T-helper 2 cell treated with Interferon-gamma antibody and Interleukin-4, amounts not matched to agents 5 μg/mL and 100 μg/mL, for 36 hours (primary cell): ENCODE results near the gene PC.
"Not testable (repeated sequence)": the region's sequence is repeated elsewhere in the genome, so short reads cannot be mapped to it uniquely, and the experiment has no call there.

Source experiments
- DNase-seq: peaks from one replicate; pipeline ENCODE4 v3.0.0; 2021; ENCODE audit warnings: low spot score
- H3K27ac Mint-ChIP-seq: one replicate; pipeline ENCODE4 v1.8.0; 2021; ENCODE audit warnings: mild to moderate bottlenecking, mixed read lengths
- H3K27me3 Mint-ChIP-seq: one replicate; pipeline ENCODE4 v1.8.0; 2021; ENCODE audit warnings: low read depth, mixed read lengths
- H3K36me3 Mint-ChIP-seq: one replicate; pipeline ENCODE4 v1.8.0; 2021; ENCODE audit warnings: low read depth, mixed read lengths
- H3K4me1 Mint-ChIP-seq: one replicate; pipeline ENCODE4 v1.8.0; 2021; ENCODE audit warnings: low read depth, mixed read lengths
- H3K4me3 Mint-ChIP-seq: one replicate; pipeline ENCODE4 v1.8.0; 2022; ENCODE audit warnings: mild to moderate bottlenecking, moderate library complexity, mixed read lengths
- H3K9me3 Mint-ChIP-seq: one replicate; pipeline ENCODE4 v1.8.0; 2021; ENCODE audit warnings: mixed read lengths

Gene PC

GRCh38 chr11:66971488-66971887, 13.3 kb upstream of the PC start:
- H3K36me3 Mint-ChIP-seq, result no peaks in the 10 kb centered on the region
- H3K4me3 Mint-ChIP-seq, result no peak overlapping the region
- H3K9me3 Mint-ChIP-seq, result no peaks in the 10 kb centered on the region
- H3K27ac Mint-ChIP-seq, result no peak overlapping the region
- DNase-seq, result no peak
- peaks cover 13% of the 10 kb centered on the region for H3K4me1 Mint-ChIP-seq
- no peaks in the 10 kb centered on the region for H3K27me3 Mint-ChIP-seq

GRCh38 chr11:66970807-66971442, 12.7 kb upstream of the PC start:
- Mint-ChIP-seq H3K4me3 (no peak overlapping the region), H3K27me3 (peaks cover 2% of the 10 kb centered on the region), H3K4me1 (peaks cover 16% of the 10 kb centered on the region), H3K27ac (no peak overlapping the region), H3K36me3 (no peaks in the 10 kb centered on the region), H3K9me3 (no peaks in the 10 kb centered on the region)
- peak; percentile 65 for DNase-seq

DNA sequence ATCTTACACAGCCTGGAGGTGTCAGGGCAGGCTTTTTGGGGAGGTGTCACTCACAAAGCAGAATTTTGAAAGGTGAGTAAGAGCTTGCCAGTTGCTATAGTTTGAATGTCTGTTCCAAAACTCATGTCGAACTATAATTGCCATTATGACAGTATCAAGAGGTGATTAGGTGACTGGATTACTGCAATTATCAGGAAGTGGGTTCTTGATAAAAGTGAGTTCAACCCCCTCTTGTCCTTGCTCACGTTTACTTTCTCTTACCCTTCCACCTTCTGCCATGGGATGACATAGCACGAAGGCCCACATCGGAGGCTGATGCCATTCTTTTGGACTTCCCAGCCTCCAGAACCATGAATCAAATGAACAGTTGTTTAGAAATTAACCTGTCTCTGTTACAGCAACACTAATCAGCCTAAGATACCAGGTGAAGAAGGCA, 12.2 kb upstream of the PC start:
- H3K4me3 Mint-ChIP-seq, result no peak overlapping the region
- H3K27ac Mint-ChIP-seq, result no peak overlapping the region
- H3K4me1 Mint-ChIP-seq, result peaks cover 17% of the 10 kb centered on the region
- no peak for DNase-seq
- H3K9me3 Mint-ChIP-seq, result no peaks in the 10 kb centered on the region
- peaks cover 3% of the 10 kb centered on the region for H3K27me3 Mint-ChIP-seq
- no peaks in the 10 kb centered on the region for H3K36me3 Mint-ChIP-seq

GRCh38 chr11:66969584-66970225, 11.5 kb upstream of the PC start:
- no peak overlapping the region for H3K27ac Mint-ChIP-seq
- no peaks in the 10 kb centered on the region for H3K9me3 Mint-ChIP-seq
- peaks cover 3% of the 10 kb centered on the region for H3K27me3 Mint-ChIP-seq
- no peak for DNase-seq
- H3K36me3 Mint-ChIP-seq, result no peaks in the 10 kb centered on the region
- H3K4me3 Mint-ChIP-seq, result no peak overlapping the region
- H3K4me1 Mint-ChIP-seq, result peaks cover 17% of the 10 kb centered on the region

DNA sequence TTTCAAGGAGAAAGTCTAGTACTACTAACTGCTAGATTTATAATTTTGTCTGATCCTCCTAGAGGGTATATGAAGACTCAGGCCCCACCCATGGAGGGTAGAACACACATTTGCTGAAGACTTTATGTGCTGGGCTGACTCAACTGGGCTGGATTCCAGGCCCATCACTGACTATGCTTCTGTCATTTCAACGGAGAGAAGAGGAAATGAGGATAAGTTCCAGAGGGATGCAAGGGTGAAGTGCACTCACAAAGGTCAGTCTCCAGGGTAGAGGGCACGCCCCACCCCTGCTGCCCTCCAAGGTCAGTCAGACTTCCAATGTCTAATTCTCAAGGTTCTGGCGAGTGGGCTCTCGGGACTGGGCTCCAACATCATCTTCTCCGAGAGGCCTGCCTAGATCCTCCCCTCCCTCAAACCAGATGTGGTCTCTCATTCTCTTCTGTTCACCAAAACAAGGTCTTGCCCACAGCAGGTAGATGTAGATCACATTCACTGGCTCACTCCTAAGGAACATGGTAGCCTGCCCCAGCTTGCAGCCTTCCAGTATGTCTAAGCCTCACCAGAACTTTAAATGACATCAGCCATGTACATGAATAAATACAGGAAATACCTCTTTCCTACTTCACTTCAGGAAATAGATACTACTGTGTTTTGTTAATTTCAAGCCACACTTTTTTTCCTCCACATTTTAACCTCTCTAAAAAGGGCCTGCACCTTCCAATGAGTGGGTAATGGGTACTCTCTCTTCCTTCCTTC, 9.7 kb upstream of the PC start:
- DNase-seq, result no peak
- no peak overlapping the region for H3K4me3 Mint-ChIP-seq
- no peaks in the 10 kb centered on the region for H3K9me3 Mint-ChIP-seq
- H3K4me1 Mint-ChIP-seq, result peaks cover 17% of the 10 kb centered on the region
- no peaks in the 10 kb centered on the region for H3K36me3 Mint-ChIP-seq
- no peak overlapping the region for H3K27ac Mint-ChIP-seq
- H3K27me3 Mint-ChIP-seq, result peaks cover 3% of the 10 kb centered on the region

GRCh38 chr11:66966351-66966750, 8.2 kb upstream of the PC start:
- no peaks in the 10 kb centered on the region for H3K36me3 Mint-ChIP-seq
- H3K4me1 Mint-ChIP-seq, result peaks cover 17% of the 10 kb centered on the region
- peaks cover 3% of the 10 kb centered on the region for H3K27me3 Mint-ChIP-seq
- no peak for DNase-seq
- no peak overlapping the region for H3K4me3 Mint-ChIP-seq
- no peaks in the 10 kb centered on the region for H3K9me3 Mint-ChIP-seq
- no peak overlapping the region for H3K27ac Mint-ChIP-seq

DNA sequence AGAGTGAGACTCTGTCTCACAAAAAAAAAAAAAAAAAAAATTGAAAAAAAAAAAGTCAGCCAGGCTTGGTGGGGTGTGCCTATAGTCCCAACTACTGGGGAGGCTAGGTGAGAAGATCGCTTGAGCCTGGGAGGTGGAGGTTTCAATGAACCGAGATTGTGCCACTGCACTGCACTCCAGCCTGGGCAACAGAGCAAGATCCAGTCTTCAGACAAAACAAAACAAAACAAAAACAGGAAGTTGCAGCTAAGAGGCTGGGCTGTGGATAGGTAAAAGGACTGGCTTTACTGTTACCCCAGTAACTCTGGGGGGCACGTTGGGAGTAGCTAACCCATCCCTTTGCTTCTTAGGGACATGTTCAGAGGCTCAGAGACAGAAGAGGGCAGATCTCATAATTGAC, 6.3 kb upstream of the PC start:
- H3K27me3 Mint-ChIP-seq, result peaks cover 3% of the 10 kb centered on the region
- peaks cover 11% of the 10 kb centered on the region for H3K4me1 Mint-ChIP-seq
- no peaks in the 10 kb centered on the region for H3K36me3 Mint-ChIP-seq
- no peak overlapping the region for H3K4me3 Mint-ChIP-seq
- no peak overlapping the region for H3K27ac Mint-ChIP-seq
- DNase-seq, result no peak
- no peaks in the 10 kb centered on the region for H3K9me3 Mint-ChIP-seq

DNA sequence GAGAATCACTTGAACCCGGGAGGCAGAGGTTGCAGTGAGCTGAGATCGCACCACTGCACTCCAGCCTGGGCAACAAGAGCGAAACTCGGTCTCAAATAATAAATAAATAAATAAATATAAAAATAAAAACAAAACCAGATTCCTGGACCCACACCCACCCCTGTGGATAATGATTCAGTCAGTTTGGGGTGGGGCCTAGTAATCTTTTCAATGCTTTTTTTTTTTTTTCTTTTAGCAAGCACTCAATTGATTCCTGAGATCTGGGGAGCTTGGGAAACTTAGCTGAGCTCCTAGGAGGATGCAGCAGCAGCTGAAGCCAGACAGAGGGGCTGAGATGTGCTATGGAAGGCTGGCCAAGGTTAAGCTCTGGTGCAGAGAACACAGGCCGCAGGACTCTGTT, 4.6 kb upstream of the PC start:
- Mint-ChIP-seq H3K27me3 (peaks cover 3% of the 10 kb centered on the region), H3K4me1 (peaks cover 12% of the 10 kb centered on the region), H3K9me3 (no peaks in the 10 kb centered on the region), H3K36me3 (no peaks in the 10 kb centered on the region), H3K4me3 (no peak overlapping the region), H3K27ac (no peak overlapping the region)
- DNase-seq, result no peak

DNA sequence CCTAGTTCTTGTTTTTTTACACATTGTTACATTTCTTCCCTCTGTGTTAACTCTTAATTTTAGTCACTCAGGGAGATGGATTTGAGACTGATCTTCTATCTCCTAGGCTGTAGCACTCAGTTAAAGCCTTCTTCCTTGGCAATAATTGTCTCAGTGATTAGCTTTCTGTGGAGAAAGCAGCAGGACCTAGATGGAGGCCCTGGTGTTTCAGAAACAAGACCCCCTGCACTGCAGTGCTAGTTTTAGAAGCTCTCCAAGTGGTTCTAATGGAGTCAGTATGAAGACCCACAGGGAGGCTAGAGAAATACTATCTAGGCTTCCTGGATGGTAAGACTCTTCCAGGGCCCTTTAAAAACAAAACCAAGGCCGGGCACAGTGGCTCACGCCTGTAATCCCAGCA, 4.1 kb upstream of the PC start:
- H3K27ac Mint-ChIP-seq, result no peak overlapping the region
- no peaks in the 10 kb centered on the region for H3K36me3 Mint-ChIP-seq
- H3K27me3 Mint-ChIP-seq, result peaks cover 3% of the 10 kb centered on the region
- no peak overlapping the region for H3K4me3 Mint-ChIP-seq
- DNase-seq, result no peak
- H3K9me3 Mint-ChIP-seq, result no peaks in the 10 kb centered on the region
- peaks cover 14% of the 10 kb centered on the region for H3K4me1 Mint-ChIP-seq

- H3K27ac Mint-ChIP-seq, H3K36me3 Mint-ChIP-seq, H3K27me3 Mint-ChIP-seq, DNase-seq, H3K4me3 Mint-ChIP-seq, H3K9me3 Mint-ChIP-seq: not testable (repeated sequence)
- H3K4me1 Mint-ChIP-seq, result peaks cover 16% of the 10 kb centered on the region
These were observed 3.6 kb upstream of the PC start for GRCh38 chr11:66961691-66962213.

DNA sequence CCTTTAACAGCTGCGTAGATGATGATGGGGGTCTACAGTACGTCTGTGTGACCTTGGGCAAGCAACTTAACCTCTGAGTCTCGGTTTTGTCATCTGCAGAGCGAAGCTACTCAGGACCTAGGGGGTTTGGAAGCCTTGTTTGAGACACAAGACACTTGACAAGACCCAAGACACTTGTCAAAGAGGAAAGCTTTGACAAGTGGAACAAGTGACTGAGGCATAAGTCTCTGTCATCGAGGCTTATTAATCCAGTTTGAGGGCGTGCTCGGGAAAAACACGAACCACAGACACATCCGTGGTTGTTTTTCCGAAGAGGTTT, 732 bp upstream of the PC start:
- Mint-ChIP-seq H3K9me3 (no peaks in the 10 kb centered on the region), H3K4me3 (peak overlapping the region; percentile 85), H3K36me3 (no peaks in the 10 kb centered on the region), H3K27ac (peak overlapping the region; percentile 93), H3K4me1 (peaks cover 17% of the 10 kb centered on the region), H3K27me3 (no peaks in the 10 kb centered on the region)
- DNase-seq, result no peak

GRCh38 chr11:66957971-66958231, 282 bp downstream of the PC start:
- Mint-ChIP-seq H3K27ac (peak overlapping the region; percentile 93), H3K9me3 (no peaks in the 10 kb centered on the region), H3K4me3 (peak overlapping the region; percentile 85)

DNA sequence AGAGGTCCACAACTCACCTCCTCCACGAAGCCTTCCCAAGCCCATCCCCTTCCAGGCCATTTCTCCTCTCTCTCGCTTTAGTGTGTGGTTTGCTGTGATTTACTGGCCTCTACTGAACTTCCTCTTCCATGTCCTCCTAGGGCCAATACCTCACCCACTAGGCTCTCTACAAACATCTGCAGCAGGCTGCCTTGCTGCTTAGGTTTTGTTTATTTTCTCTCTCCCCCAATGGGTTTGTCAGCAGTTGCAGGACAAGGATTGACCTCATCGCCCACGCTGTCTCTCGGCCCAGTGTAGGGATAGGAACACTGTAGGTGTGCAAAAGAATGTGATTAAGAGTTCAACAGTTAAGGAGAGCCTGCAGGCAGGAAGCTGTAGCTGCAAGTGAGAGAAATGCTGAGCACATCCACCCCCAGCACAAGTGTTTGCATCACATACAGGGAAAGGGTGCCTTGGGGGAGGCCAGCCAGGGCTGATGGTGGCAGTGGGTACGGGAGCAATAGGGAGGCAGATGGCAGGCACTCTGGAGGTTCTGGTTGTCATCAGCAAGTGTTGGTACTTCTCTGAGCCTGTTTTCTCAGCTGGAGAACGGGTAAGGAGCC, 1.4 kb downstream of the PC start:
- no peaks in the 10 kb centered on the region for H3K9me3 Mint-ChIP-seq
- H3K27me3 Mint-ChIP-seq, result no peaks in the 10 kb centered on the region
- H3K27ac Mint-ChIP-seq, result no peak overlapping the region
- H3K4me1 Mint-ChIP-seq, result peaks cover 17% of the 10 kb centered on the region
- DNase-seq, result no peak
- H3K4me3 Mint-ChIP-seq, result peak overlapping the region; percentile 68
- H3K36me3 Mint-ChIP-seq, result no peaks in the 10 kb centered on the region

More at GRCh38 chr11:66957971-66958231, 282 bp downstream of the PC start:
- no peaks in the 10 kb centered on the region for H3K27me3 Mint-ChIP-seq
- no peak for DNase-seq
- H3K36me3 Mint-ChIP-seq, result no peaks in the 10 kb centered on the region
- H3K4me1 Mint-ChIP-seq, result peaks cover 17% of the 10 kb centered on the region

DNA sequence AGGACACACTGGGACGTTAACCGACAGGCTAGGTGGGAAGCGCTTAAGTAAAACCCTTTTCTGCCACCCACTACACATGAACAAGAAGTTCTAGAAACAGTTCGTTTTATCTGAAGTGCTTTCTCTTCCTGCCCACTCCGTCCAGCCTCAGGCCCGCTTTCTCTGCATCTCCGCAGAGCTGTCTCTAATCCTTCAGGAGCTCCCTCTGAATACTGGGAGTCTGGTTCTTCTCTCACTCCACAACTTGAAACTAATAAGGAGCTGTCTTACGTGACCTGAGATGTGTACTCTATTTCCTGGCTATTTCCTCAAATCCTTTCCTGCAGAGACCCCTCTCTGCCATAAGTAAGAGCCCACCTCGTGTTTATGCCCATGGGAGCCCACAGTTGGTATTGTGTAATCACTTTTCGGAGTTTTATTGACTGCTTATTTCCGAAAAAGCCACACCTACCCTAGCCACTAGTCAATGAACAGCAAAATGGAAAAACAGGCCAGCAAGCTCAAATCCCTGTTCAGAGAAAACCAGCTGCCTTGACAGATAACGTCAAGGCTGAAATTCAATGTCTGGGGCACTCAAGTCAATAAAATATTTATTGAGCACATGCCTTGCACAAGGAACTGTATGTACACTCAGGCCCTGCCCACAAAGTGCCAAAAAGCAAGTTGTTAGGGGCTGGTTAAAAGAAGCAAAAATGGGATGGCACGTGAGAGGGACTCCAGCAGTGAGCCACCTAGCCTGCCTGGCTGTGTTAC, 4.9 kb downstream of the PC start:
- Mint-ChIP-seq H3K4me1 (peaks cover 8% of the 10 kb centered on the region), H3K27ac (no peak overlapping the region), H3K9me3 (no peaks in the 10 kb centered on the region), H3K4me3 (no peak overlapping the region), H3K36me3 (no peaks in the 10 kb centered on the region), H3K27me3 (no peaks in the 10 kb centered on the region)
- DNase-seq, result no peak
